Calu3 (cell line): ENCODE measurements around the gene ARF4. TPM values are rescaled to one million over a fixed set of nuclear protein-coding genes. Genes with fewer than 3 reads are reported as not detected.

Source experiments
- BruUV-seq: library from RNA; stranded (reverse); fragments of 400-500 nt; replicated peaks from 2 replicates; lab custom pipeline; 2021; lab: Mats Ljungman, UMichigan
- CTCF ChIA-PET: fragments of 300-600 bp; sonication (Branson Sonifier 250); formaldehyde crosslinking; loops from one replicate; lab custom pipeline; 2022; ENCODE audit warnings: antibody characterized with exemption; lab: Charles Lee
- DNase-seq: peaks from one replicate; pipeline ENCODE4 v3.0.0; 2022
- H3K27ac Mint-ChIP-seq: one replicate; pipeline ENCODE4 v1.8.0; 2022; ENCODE audit warnings: mixed read lengths; ENCODE audit not compliant: unreplicated experiment
- H3K27me3 Mint-ChIP-seq: one replicate; pipeline ENCODE4 v1.8.0; 2022; ENCODE audit warnings: mixed read lengths; ENCODE audit not compliant: unreplicated experiment
- H3K36me3 Mint-ChIP-seq: one replicate; pipeline ENCODE4 v1.8.0; 2022; ENCODE audit warnings: mild to moderate bottlenecking, moderate library complexity, mixed read lengths; ENCODE audit not compliant: insufficient read depth, unreplicated experiment
- H3K4me1 Mint-ChIP-seq: one replicate; pipeline ENCODE4 v1.8.0; 2022; ENCODE audit warnings: mild to moderate bottlenecking, low read depth, mixed read lengths; ENCODE audit not compliant: unreplicated experiment
- H3K4me3 Mint-ChIP-seq: one replicate; pipeline ENCODE4 v1.8.0; 2022; ENCODE audit warnings: mild to moderate bottlenecking, low read depth, moderate library complexity, mixed read lengths; ENCODE audit not compliant: unreplicated experiment
- H3K9me3 Mint-ChIP-seq: one replicate; pipeline ENCODE4 v1.8.0; 2022; ENCODE audit warnings: low read depth, mixed read lengths; ENCODE audit not compliant: unreplicated experiment
- intact Hi-C: fragments of 100-400 bp; cut with micrococcal nuclease; formaldehyde crosslinking; loops from one replicate; pipeline ENCODE4 v1.10.0; 2022; ENCODE audit not compliant: unreplicated experiment
- total RNA-seq: library from RNA; stranded (reverse); gene quantifications from 2 replicates; pipeline ENCODE4 v1.2.3, GENCODE V29; 2022
- TF ChIP-seq, protein P1 (sequence below): fragments of 200-600 bp; IDR thresholded peaks from one replicate; pipeline ENCODE4 v1.8.0; 2022; ENCODE audit warnings: antibody characterized with exemption; ENCODE audit not compliant: unreplicated experiment

The ARF4 gene
- total RNA-seq, 1 experiment from 2014 or later: 164 TPM

DNA sequence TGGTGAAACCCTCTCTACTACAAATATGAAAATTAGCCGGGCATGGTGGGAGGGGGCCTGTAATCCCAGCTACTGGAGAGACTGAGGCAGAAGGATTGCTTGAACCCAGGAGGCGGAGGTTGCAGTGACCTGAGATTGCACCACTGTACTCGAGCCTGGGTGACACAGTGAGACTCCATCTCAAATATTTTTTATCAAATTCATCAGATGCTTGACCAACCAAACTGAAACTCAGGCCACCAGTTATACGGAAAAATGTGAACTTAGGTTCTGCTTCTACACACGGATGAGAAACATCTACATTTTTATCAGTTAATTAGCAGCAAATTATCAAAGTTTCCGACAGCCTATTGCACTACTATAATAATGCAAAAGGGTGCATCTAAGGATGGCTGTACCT, 4.8 kb downstream of the ARF4 start:
- no peak for DNase-seq
- no peaks in the 10 kb centered on the region for H3K27me3 Mint-ChIP-seq

GRCh38 chr3:57587905-57588304, 9.2 kb downstream of the ARF4 start:
- peaks cover 36% of the 10 kb centered on the region for H3K4me1 Mint-ChIP-seq
- no TSS peak for BruUV-seq
- no peaks in the 10 kb centered on the region for H3K9me3 Mint-ChIP-seq
- H3K27me3 Mint-ChIP-seq: no peaks in the 10 kb centered on the region
- intact Hi-C loops: no loop called here
- no peak for DNase-seq
- TF ChIP-seq, protein P1, sequence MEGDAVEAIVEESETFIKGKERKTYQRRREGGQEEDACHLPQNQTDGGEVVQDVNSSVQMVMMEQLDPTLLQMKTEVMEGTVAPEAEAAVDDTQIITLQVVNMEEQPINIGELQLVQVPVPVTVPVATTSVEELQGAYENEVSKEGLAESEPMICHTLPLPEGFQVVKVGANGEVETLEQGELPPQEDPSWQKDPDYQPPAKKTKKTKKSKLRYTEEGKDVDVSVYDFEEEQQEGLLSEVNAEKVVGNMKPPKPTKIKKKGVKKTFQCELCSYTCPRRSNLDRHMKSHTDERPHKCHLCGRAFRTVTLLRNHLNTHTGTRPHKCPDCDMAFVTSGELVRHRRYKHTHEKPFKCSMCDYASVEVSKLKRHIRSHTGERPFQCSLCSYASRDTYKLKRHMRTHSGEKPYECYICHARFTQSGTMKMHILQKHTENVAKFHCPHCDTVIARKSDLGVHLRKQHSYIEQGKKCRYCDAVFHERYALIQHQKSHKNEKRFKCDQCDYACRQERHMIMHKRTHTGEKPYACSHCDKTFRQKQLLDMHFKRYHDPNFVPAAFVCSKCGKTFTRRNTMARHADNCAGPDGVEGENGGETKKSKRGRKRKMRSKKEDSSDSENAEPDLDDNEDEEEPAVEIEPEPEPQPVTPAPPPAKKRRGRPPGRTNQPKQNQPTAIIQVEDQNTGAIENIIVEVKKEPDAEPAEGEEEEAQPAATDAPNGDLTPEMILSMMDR: no peak
- no peak overlapping the region for H3K27ac Mint-ChIP-seq
- peaks cover 57% of the 10 kb centered on the region for H3K36me3 Mint-ChIP-seq
- H3K4me3 Mint-ChIP-seq: no peak overlapping the region
- CTCF ChIA-PET: no interaction called here

More for the DNA sequence above, 4.8 kb downstream of the ARF4 start:
- H3K4me1 Mint-ChIP-seq: peaks cover 35% of the 10 kb centered on the region
- CTCF ChIA-PET: no interaction called here
- intact Hi-C loops: loop anchor here (10.0 kb wide), 1 partner anchor 162 kb away; the partner anchor contains the start of gene SLMAP
- peak overlapping the region; percentile 40 for H3K4me3 Mint-ChIP-seq
- peaks cover 74% of the 10 kb centered on the region for H3K36me3 Mint-ChIP-seq
- no peak overlapping the region for H3K27ac Mint-ChIP-seq
- no TSS peak for BruUV-seq
- no peaks in the 10 kb centered on the region for H3K9me3 Mint-ChIP-seq
- TF ChIP-seq, protein P1: no peak

- intact Hi-C loops: no loop called here
- BruUV-seq: no TSS peak
- CTCF ChIA-PET: no interaction called here
- Mint-ChIP-seq H3K9me3 (no peaks in the 10 kb centered on the region), H3K27me3 (no peaks in the 10 kb centered on the region), H3K4me3 (no peak overlapping the region), H3K36me3 (peaks cover 52% of the 10 kb centered on the region), H3K27ac (no peak overlapping the region), H3K4me1 (peaks cover 27% of the 10 kb centered on the region)
- TF ChIP-seq, protein P1: no peak
- DNase-seq: no peak
Observed at GRCh38 chr3:57586778-57587177, 10.4 kb downstream of the ARF4 start.

DNA sequence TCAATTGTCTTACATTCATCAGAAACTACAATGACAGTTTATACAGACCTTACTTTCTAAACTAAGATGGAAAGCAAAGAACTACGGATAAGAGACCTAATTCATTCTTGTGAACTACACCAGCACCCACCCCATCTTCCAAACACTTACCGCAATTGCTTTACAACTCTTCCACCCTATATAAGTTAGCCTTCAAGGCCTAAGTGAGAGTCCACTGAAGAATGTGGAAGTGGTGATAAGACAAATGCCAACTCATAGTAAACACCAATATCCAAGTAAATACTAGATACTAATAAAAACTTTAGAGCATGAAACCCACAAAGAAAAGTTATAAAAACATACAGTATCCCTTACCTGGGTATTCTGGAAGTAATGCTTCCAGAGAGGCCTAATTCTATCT, 13.6 kb downstream of the ARF4 start:
- Mint-ChIP-seq H3K9me3 (no peaks in the 10 kb centered on the region), H3K27me3 (no peaks in the 10 kb centered on the region), H3K4me1 (peaks cover 21% of the 10 kb centered on the region), H3K36me3 (peaks cover 43% of the 10 kb centered on the region), H3K27ac (no peak overlapping the region), H3K4me3 (no peak overlapping the region)
- TF ChIP-seq, protein P1: no peak
- no TSS peak for BruUV-seq
- no peak for DNase-seq
- CTCF ChIA-PET: interaction anchor here (1.0 kb wide), 1 partner anchor 186 kb away, joined by 3 read pairs; no protein-coding TSS in a partner anchor
- intact Hi-C loops: loop anchor here (1.0 kb wide), 1 partner anchor 186 kb away; no protein-coding TSS in a partner anchor
